Nucleus accumbens (tissue), 56 donors: ENCODE measurements around the gene UBAP2.

ENCODE experiments used
- DNase-seq, 56 donors: peaks; one replicate each; lab custom pipeline; 2025; lab: John Stamatoyannopoulos, UW

Gene UBAP2

DNA sequence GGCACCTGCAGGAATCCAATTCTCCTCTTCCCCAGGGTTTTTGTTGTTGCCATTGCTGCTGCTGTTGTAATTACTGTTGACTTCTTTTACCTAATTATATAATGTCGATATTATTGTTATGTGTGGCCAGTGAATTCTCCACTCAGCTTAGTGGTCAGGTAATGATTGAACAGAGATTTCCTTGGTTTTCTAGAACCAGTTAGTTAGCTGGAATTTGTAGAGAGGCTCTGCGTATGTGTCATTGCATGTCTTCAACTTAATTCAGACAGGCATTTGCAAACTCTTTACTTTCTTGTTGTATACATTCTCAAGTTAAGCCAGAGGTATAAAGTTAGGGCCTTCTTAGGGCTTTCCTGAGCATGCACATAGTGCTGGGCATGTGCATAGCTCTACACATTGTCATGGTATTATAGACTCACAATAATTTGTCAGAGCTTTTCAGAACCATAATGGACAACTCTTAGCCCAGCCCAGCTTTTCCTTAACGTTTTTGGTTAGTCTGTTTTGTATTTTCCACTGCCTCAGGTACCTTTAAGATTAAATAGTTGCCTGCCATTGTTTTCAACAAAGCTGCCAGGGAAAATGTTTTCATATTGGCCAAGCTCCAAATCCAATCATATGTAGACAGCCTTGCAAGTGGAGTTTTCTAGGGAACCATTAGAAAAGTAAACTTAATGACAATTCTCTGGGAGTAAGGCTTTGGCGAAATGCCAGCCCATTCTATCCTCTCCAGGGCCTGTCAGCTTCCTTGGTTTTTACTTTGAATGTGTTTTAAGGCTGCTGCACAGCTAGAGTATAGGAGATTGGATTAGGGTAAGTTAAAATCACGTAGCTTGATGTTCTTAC, 163.6 kb downstream of the UBAP2 start:
- peak in 5 of 56 donors; percentile 3 to 34 (median 13) for DNase-seq

DNA sequence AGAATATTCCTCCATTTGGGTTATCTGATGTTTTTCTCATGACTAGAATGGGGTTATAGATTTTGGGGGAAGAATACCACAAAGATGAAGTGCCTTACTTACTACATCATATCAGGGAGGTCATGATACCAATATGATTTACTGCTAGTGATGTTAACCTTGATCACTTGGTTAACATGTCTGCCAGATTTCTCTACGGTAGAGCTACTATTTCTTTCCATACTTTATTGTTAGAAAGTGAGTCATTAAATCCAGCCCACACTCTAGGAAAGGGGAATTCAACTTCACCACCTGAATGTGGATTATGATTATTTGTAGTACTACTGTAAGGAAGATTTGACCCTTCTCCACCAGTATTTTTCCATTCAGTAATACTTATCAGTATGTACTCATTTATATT, 167.1 kb downstream of the UBAP2 start:
- DNase-seq, result no peak

DNA sequence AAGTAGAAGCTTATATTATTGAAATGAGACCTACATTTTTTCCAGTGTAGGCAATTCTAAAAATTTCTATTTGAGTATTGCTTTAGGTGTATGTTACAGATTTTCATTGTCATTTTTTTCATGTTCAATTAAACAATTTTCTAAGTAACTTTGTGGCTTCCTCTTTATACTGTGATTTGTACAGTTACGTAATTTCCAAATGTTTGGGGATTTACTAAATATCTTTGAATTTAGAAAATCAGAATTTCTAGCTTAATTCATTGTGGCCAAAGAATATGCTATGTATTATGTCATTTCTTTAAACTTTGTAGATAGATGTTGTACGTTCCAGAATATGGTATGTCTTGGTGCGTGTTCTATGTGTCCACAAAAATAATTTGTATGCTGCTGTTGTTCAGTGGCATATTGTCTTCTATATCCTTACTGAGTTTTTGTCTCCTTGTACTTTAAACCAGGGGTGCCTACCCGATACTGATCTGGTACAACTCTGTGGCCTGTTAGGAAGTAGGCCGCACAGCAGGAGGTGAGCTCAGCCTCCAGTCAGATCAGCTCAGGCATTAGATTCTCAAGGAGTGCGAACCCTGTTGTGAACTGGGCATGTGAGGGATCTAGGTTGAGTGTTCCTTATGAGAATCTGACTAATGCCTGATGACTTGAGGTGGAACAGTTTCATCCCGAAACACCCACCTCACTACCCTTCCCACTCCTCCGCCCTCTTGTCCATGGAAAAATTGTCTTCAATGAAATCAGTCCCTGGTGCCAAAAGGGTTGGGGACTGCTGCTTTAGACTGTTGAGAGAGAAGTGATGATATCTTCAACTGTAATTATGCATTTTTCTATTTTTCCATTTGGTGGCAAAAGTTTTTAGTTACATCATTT, 168.2 kb downstream of the UBAP2 start:
- no peak for DNase-seq

DNA sequence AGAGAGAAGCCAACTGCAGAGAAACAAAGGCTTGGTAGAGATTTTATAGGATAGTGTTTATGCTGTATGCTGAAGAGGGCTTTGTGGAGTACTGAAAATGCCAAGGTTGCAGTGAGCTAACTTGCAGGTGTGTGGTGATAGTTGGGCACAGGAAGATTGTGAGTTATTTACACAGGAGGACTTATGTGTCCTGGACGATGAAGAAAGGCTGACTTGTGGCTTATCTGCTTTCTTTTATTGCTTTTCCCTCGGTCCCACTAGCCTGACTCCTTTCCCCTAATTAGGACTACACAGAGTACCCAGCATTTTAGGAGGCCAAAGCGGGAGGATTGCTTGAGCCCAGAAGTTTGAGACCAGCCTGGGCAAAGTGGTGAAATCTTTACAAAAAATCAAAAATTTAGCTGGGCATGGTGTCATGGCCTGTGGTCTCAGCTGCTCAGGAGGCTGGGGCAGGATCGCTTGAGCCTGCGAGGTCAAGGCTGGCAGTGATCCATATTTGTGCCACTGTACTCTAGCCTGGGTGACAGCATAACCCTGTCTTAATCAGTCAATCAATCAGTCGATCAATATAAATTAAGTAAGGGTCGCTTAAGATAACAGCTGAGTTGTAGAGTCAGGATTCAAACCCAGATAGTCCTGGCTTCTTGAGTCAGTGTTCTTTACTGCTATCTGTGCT, 169.9 kb downstream of the UBAP2 start:
- no peak for DNase-seq

DNA sequence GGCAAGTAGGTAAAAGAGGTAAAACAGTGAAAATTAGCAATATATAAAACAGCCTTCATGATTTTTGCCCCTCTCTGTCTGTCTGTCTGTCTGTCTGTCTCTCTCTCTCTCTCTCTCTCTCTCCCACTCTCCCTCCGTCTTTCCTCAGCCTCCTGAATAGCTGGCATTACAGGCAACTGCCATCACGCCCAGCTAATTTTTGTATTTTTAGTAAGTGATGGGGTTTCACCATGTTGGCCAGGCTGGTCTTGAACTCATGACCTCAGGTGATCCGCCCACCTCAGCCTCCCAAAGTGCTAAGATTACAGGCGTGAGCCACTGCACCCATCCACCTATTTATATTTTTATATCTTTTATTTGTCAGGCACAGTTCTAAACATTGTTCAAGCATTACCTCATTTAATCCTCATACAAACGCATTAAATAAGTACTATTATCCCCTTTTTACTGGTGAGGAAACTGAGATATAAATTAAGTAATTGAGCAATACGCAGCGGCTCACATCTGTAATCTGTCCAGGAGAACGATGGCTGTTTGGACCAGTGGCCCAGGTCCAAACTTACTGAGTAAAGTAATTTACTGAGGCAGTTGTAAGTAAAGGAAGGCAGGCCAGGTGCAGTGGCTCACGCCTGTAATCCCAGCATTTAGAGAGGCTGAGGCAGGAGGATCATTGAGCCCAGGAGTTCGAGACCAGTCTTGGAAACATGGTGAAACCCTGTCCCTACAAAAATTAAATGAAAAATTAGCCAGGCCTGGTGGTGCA, 170.8 kb downstream of the UBAP2 start:
- no peak for DNase-seq
